GM12878 (cell line): Measurements from ENCODE around the gene LHB. TPM values are rescaled to one million over a fixed set of nuclear protein-coding genes. Genes with fewer than 3 reads are reported as not detected.
A peak's percentile ranks its signal among the peaks of the same experiment; 100 is the strongest.

ENCODE experiments used
- ATAC-seq: fragments of 200-7000 bp; cut with Tn5 transposase; 3 replicates; pipeline ENCODE4 v1.9.1; 2020; ENCODE audit warnings: mild to moderate bottlenecking, moderate library complexity
- BruUV-seq: library from RNA; stranded (reverse); fragments of 400-500 nt; replicated peaks from 2 replicates; lab custom pipeline; 2021; lab: Mats Ljungman, UMichigan
- CTCF ChIA-PET: fragments of 300-600 bp; sonication (Branson Sonifier 250); formaldehyde crosslinking; extraction: SDS; loops from one replicate; lab custom pipeline; 2021; ENCODE audit warnings: inconsistent platforms; lab: Yijun Ruan, JAX
- POLR2A ChIA-PET: fragments of 350-600 bp; formaldehyde crosslinking; extraction: SDS; loops from one replicate; lab custom pipeline; 2021; ENCODE audit warnings: inconsistent platforms; lab: Charles Lee
- RAD21 ChIA-PET: fragments of 300-600 bp; sonication (Branson Sonifier 250); formaldehyde crosslinking; loops from one replicate; lab custom pipeline; 2023; ENCODE audit warnings: antibody characterized with exemption; ENCODE audit not compliant: unreplicated experiment; lab: Charles Lee
- SMC1A ChIA-PET: fragments of 300-600 bp; sonication (Branson Sonifier 250); formaldehyde crosslinking; loops from one replicate; lab custom pipeline; 2023; ENCODE audit not compliant: unreplicated experiment, uncharacterized antibody; lab: Charles Lee
- DNase-seq: peaks from one replicate; pipeline ENCODE4 v3.0.0-alpha.2; 2011; ENCODE audit warnings: low read depth, low spot score
- FAIRE-seq: peaks from 3 replicates; lab custom pipeline; 2011; peaks lifted over from hg19 to GRCh38; lab: Jason Lieb, UNC
- H2AFZ ChIP-seq: 2 replicates; pipeline ENCODE4 v1.6.0; 2011; ENCODE audit warnings: low read depth, low read length, control low read depth; ENCODE audit not compliant: control insufficient read depth
- H3K27ac ChIP-seq: 2 replicates; pipeline ENCODE4 v1.5.1; 2011; ENCODE audit warnings: control low read depth; ENCODE audit not compliant: control insufficient read depth, insufficient read depth
- H3K27me3 ChIP-seq, 2 experiments: replicated peaks in 1 of 2; 2 replicates each; pipeline versions ENCODE4 v1.6.0 to v1.6.1; 2011; ENCODE audit warnings: low read length in 1 of 2; ENCODE audit not compliant: control insufficient read depth in 2 of 2, insufficient read depth in 2 of 2
- H3K36me3 ChIP-seq, 2 experiments: 2 replicates each; pipeline ENCODE4 v1.5.1; 2011; ENCODE audit warnings: low read length in 1 of 2; ENCODE audit not compliant: control insufficient read depth in 2 of 2, insufficient read depth in 2 of 2
- H3K4me1 ChIP-seq: 2 replicates; pipeline ENCODE4 v1.6.1; 2011; ENCODE audit warnings: mild to moderate bottlenecking, low read length, moderate library complexity, mixed read lengths; ENCODE audit not compliant: control insufficient read depth, insufficient read depth
- H3K4me2 ChIP-seq: 2 replicates; pipeline ENCODE4 v1.6.0; 2011; ENCODE audit warnings: control low read depth; ENCODE audit not compliant: control insufficient read depth, insufficient read depth
- H3K4me3 ChIP-seq: fragments of 200-600 bp; sonication (generic); 2 replicates; pipeline ENCODE4 v1.5.1; 2016
- H3K79me2 ChIP-seq: 2 replicates; pipeline ENCODE4 v1.6.0; 2011; ENCODE audit warnings: low read length; ENCODE audit not compliant: control insufficient read depth, insufficient read depth
- H3K9ac ChIP-seq: 2 replicates; pipeline ENCODE4 v1.8.0; 2011; ENCODE audit warnings: low read length, control low read depth, mixed read lengths; ENCODE audit not compliant: control insufficient read depth, insufficient read depth
- H3K9me3 ChIP-seq: replicated peaks from 3 replicates; pipeline ENCODE4 v1.5.1; 2011; ENCODE audit warnings: mild to moderate bottlenecking, low read length; ENCODE audit not compliant: control insufficient read depth, insufficient read depth
- H4K20me1 ChIP-seq: 2 replicates; pipeline ENCODE4 v1.6.0; 2011; ENCODE audit not compliant: control insufficient read depth, insufficient read depth
- CHD2 ChIP-seq: IDR thresholded peaks from 2 replicates; pipeline ENCODE4 v1.6.1; 2011; ENCODE audit warnings: low read depth, low read length, improper control_type of control experiment, borderline replicate concordance
- CREM ChIP-seq: IDR thresholded peaks from 2 replicates; pipeline ENCODE4 v1.6.1; 2014; ENCODE audit warnings: antibody characterized with exemption, low read depth
- EED ChIP-seq: sonication (generic); IDR thresholded peaks from 2 replicates; pipeline ENCODE4 v1.6.1; 2016; ENCODE audit warnings: antibody characterized with exemption, low read depth
- ETV6 ChIP-seq, 2 experiments: fragments of 450-650 bp in 1 of 2; IDR thresholded peaks in 1 of 2; conservative IDR thresholded peaks in 1 of 2; 2 replicates each; pipeline ENCODE4 v1.6.1; 2014; ENCODE audit warnings: antibody characterized with exemption in 1 of 2, borderline replicate concordance in 1 of 2, low read depth in 1 of 2, mild to moderate bottlenecking in 1 of 2, moderate library complexity in 1 of 2
- MYC ChIP-seq: IDR thresholded peaks from 2 replicates; pipeline ENCODE4 v1.6.1; 2011; ENCODE audit warnings: mild to moderate bottlenecking, low read length, moderate library complexity, inconsistent platforms; ENCODE audit not compliant: insufficient read depth, insufficient replicate concordance, insufficient read length, severe bottlenecking
- PBX3 ChIP-seq: IDR thresholded peaks from 2 replicates; pipeline ENCODE4 v1.6.1; 2011; ENCODE audit warnings: mild to moderate bottlenecking, low read depth, low read length, moderate library complexity; ENCODE audit not compliant: insufficient replicate concordance
- SMC3 ChIP-seq: IDR thresholded peaks from 2 replicates; pipeline ENCODE4 v1.6.1; 2011; ENCODE audit warnings: low read length, improper control_type of control experiment, borderline replicate concordance
- SPI1 ChIP-seq: IDR thresholded peaks from 2 replicates; pipeline ENCODE4 v1.6.1; 2011; ENCODE audit warnings: low read depth, mild to moderate bottlenecking, low read length, moderate library complexity, borderline replicate concordance; ENCODE audit not compliant: insufficient read depth
- SUPT20H ChIP-seq: IDR thresholded peaks from 2 replicates; pipeline ENCODE4 v1.6.1; 2011; ENCODE audit warnings: low read depth, mild to moderate bottlenecking, low read length, moderate library complexity, borderline replicate concordance; ENCODE audit not compliant: control insufficient read depth
- TBL1XR1 ChIP-seq: IDR thresholded peaks from 2 replicates; pipeline ENCODE4 v1.6.1; 2012; ENCODE audit warnings: low read depth, low read length, improper control_type of control experiment
- TCF3 ChIP-seq: IDR thresholded peaks from 2 replicates; pipeline ENCODE4 v1.6.1; 2012; ENCODE audit warnings: low read depth, mild to moderate bottlenecking, low read length, borderline replicate concordance; ENCODE audit not compliant: insufficient read depth
- WRNIP1 ChIP-seq: IDR thresholded peaks from 2 replicates; pipeline ENCODE4 v1.6.1; 2011; ENCODE audit warnings: low read depth, low read length, improper control_type of control experiment, borderline replicate concordance
- ZZZ3 ChIP-seq: IDR thresholded peaks from 2 replicates; pipeline ENCODE4 v1.6.1; 2011; ENCODE audit warnings: low read depth; ENCODE audit not compliant: control insufficient read depth, insufficient read length
- whole genome bisulfite sequencing: methylation state at CpG from one replicate; pipeline ENCODE4 v1.1.6; 2016; ENCODE audit warnings: low lambda C conversion rate; ENCODE audit not compliant: insufficient replicate concordance, insufficient coverage; ENCODE audit errors: missing lambda C conversion rate; 5-methylcytosine and 5-hydroxymethylcytosine counted together
- in situ Hi-C: fragments of 300-500 bp; cut with MboI; formaldehyde crosslinking; loops from 9 replicates; pipeline ENCODE4 v1.14.3; 2018; ENCODE audit warnings: mixed read lengths
- intact Hi-C: fragments of 100-400 bp; cut with micrococcal nuclease; formaldehyde crosslinking; loops from one replicate; pipeline ENCODE4 v1.14.2; 2022; ENCODE audit not compliant: unreplicated experiment
- polyA plus RNA-seq, 11 experiments: library from polyadenylated mRNA; depleted of rRNA in 4 of 11; unstranded in 6 of 11; stranded (reverse) in 5 of 11; fragments of >200 nt; fragmentation: Nextera tagmentation in 4 of 11; fragmentation: Illumina TruSeq in 1 of 11; extraction: Ambion mirVana in 4 of 11; extraction: Trizol in 1 of 11; gene quantifications; 1 replicate in 1 of 11; 2 replicates in 10 of 11; pipeline versions ENCODE4 v1.2.1 to v1.2.3, GENCODE V29; 2011 to 2016; ENCODE audit warnings: inconsistent platforms in 2 of 11, missing spikeins in 2 of 11, low read depth in 1 of 11
- total RNA-seq, 4 experiments: library from RNA; depleted of rRNA in 3 of 4; stranded (reverse); fragments of >200 nt in 3 of 4; fragmentation: Illumina TruSeq in 1 of 4; extraction: Trizol in 1 of 4; gene quantifications; 2 replicates each; pipeline versions ENCODE4 v1.2.1 to v1.2.3, GENCODE V29; 2013 to 2021

LHB gene
- total and polyA plus RNA-seq, 10 of the 15 experiments (the other 5 are each of a cell fraction or from before 2014, with no cell fraction given) = 0.20 to 0.72 (median 0.46) TPM; not detected in 5

GRCh38 chr19:49010453-49010852 lies 6.4 kb downstream of the LHB start (continued):
- TF ChIP-seq ETV6 (conservative IDR thresholded peaks at IDR 0.05 in 1 of 2, IDR thresholded peaks at IDR 0.05 in 1 of 2; ENCODE audit: borderline replicate concordance in 1 of 2, low read depth in 1 of 2) = no peak

- POLR2A ChIA-PET = no interaction called here
- RAD21 ChIA-PET = no interaction called here
- no peaks in the 10 kb centered on the region for H3K79me2 ChIP-seq
- no peak for FAIRE-seq
- in situ Hi-C loops (no loop called here), intact Hi-C loops (no loop called here)
- 96% methylated on average over 18 of the region's 18 CpGs for WGBS
- no peaks in the 10 kb centered on the region for H4K20me1 ChIP-seq
- H3K9me3 ChIP-seq = no peaks in the 10 kb centered on the region
- no peak overlapping the region for H2AFZ ChIP-seq
- H3K36me3 ChIP-seq = peaks cover 17 to 24% of the 10 kb centered on the region in 2 experiments
- H3K4me3 ChIP-seq = no peak overlapping the region
- H3K27me3 ChIP-seq = no peaks in the 10 kb centered on the region
- H3K4me2 ChIP-seq = no peak overlapping the region
- SMC1A ChIA-PET = no interaction called here
- BruUV-seq = no TSS peak
- CTCF ChIA-PET = interaction anchor here (0.6 to 3.2 kb wide), 2 partner anchors 11 to 316 kb away, joined by 3 to 16 read pairs; no protein-coding TSS in a partner anchor
- H3K27ac ChIP-seq = no peak overlapping the region
- H3K4me1 ChIP-seq = no peaks in the 10 kb centered on the region
- H3K9ac ChIP-seq = no peak overlapping the region
- DNase-seq = no peak
- TF ChIP-seq TCF3 = no peak
- ATAC-seq = no peak
Observed at GRCh38 chr19:49009828-49010227, 7.1 kb downstream of the LHB start.

GRCh38 chr19:49006905-49007304 lies 10.0 kb downstream of the LHB start:
- no peak overlapping the region for H3K27ac ChIP-seq
- no peak for DNase-seq
- no peak overlapping the region for H3K4me3 ChIP-seq
- no peak overlapping the region for H2AFZ ChIP-seq
- intact Hi-C loops (no loop called here), in situ Hi-C loops (no loop called here)
- H3K4me2 ChIP-seq = no peak overlapping the region
- H3K9me3 ChIP-seq = no peaks in the 10 kb centered on the region
- no peaks in the 10 kb centered on the region for H3K27me3 ChIP-seq
- H4K20me1 ChIP-seq = no peaks in the 10 kb centered on the region
- ATAC-seq = no peak
- WGBS = 96% methylated on average over 22 of the region's 22 CpGs
- no peaks in the 10 kb centered on the region for H3K4me1 ChIP-seq
- BruUV-seq = no TSS peak
- ChIA-PET POLR2A (interaction anchor here (1.0 kb wide), 1 partner anchor 13 kb away, joined by 3 read pairs; the partner anchor contains the start of genes GYS1 and RUVBL2), SMC1A (no interaction called here), RAD21 (no interaction called here), CTCF (interaction anchor here (3.2 kb wide), 1 partner anchor 8 kb away, joined by 16 read pairs; no protein-coding TSS in a partner anchor)
- H3K79me2 ChIP-seq = no peaks in the 10 kb centered on the region
- peaks cover 21 to 28% of the 10 kb centered on the region in 2 experiments for H3K36me3 ChIP-seq
- FAIRE-seq = no peak
- no peak overlapping the region for H3K9ac ChIP-seq
- TF ChIP-seq MYC (no peak), CREM (no peak), TBL1XR1 (no peak), CHD2 (no peak), PBX3 (peak; percentile 48), ZZZ3 (no peak), SUPT20H (no peak), WRNIP1 (no peak), SMC3 (no peak), SPI1 (no peak), EED (no peak)
